GM21723 (cell line): ENCODE results near the gene BTG1.

ENCODE experiments used
- ATAC-seq: cut with Tn5 transposase; IDR thresholded peaks from one replicate; pipeline ENCODE4 v1.9.1; 2021; ENCODE audit warnings: mild to moderate bottlenecking, moderate library complexity; ENCODE audit not compliant: unreplicated experiment

Gene BTG1

GRCh38 chr12:92145731-92146496 is at the start of gene BTG1:
TSS of gene BTG1 (minus strand) at chr12:92145846. CDS start at chr12:92145535, 311 bp downstream.
- peak; percentile 68 for ATAC-seq

- ATAC-seq = no peak
Observed at GRCh38 chr12:92194561-92194960, 48.9 kb upstream of the BTG1 start.

GRCh38 chr12:92193846-92194245 is 48.2 kb upstream of the BTG1 start:
- no peak for ATAC-seq

- no peak for ATAC-seq
Observed at GRCh38 chr12:92193063-92193462, 47.4 kb upstream of the BTG1 start.

GRCh38 chr12:92192360-92192759 is 46.7 kb upstream of the BTG1 start:
- ATAC-seq = no peak

- no peak for ATAC-seq
Observed at GRCh38 chr12:92191061-92191460, 45.4 kb upstream of the BTG1 start.

GRCh38 chr12:92188517-92189188 is 43.0 kb upstream of the BTG1 start:
- ATAC-seq = no peak

GRCh38 chr12:92186038-92186470 is 40.4 kb upstream of the BTG1 start:
- ATAC-seq = peak; percentile 38

GRCh38 chr12:92185052-92185451 is 39.4 kb upstream of the BTG1 start:
- ATAC-seq = peak; percentile 73

GRCh38 chr12:92183575-92183974 is 37.9 kb upstream of the BTG1 start:
- ATAC-seq = no peak

GRCh38 chr12:92178340-92178739 is 32.7 kb upstream of the BTG1 start:
- ATAC-seq = no peak

- no peak for ATAC-seq
Observed at GRCh38 chr12:92176646-92177045, 31.0 kb upstream of the BTG1 start.

GRCh38 chr12:92175961-92176360 is 30.3 kb upstream of the BTG1 start:
- ATAC-seq = no peak

- no peak for ATAC-seq
Observed at GRCh38 chr12:92170050-92170449, 24.4 kb upstream of the BTG1 start.

- no peak for ATAC-seq
Observed at GRCh38 chr12:92167075-92167474, 21.4 kb upstream of the BTG1 start.

- ATAC-seq = no peak
Observed at GRCh38 chr12:92164712-92165111, 19.1 kb upstream of the BTG1 start.

GRCh38 chr12:92162079-92162478 is 16.4 kb upstream of the BTG1 start:
- ATAC-seq = no peak

GRCh38 chr12:92158796-92159439 is 13.3 kb upstream of the BTG1 start:
- ATAC-seq = peak; percentile 55

- no peak for ATAC-seq
Observed at GRCh38 chr12:92156704-92157395, 11.2 kb upstream of the BTG1 start.

GRCh38 chr12:92156139-92156538 is 10.5 kb upstream of the BTG1 start:
- ATAC-seq = no peak

GRCh38 chr12:92155733-92156132 is 10.1 kb upstream of the BTG1 start:
- ATAC-seq = no peak
